ENCODE measurements around the gene POLRMT. TPM values are rescaled to one million over a fixed set of nuclear protein-coding genes. Genes with fewer than 3 reads are reported as not detected.

The POLRMT gene
- total RNA-seq = 10 to 100 TPM; 23.4 to 38.0 TPM

GRCh38 chr19:633068-633785, at the start of gene POLRMT:
TSS of gene POLRMT (minus strand) at chr19:633537. CDS start at chr19:633512, 25 bp downstream.

GRCh38 chr19:676339-677105, 43.2 kb upstream of the POLRMT start, which contains the start of gene FSTL3:
TSS of gene FSTL3 (plus strand) at chr19:676392. CDS start at chr19:676424, 32 bp downstream.

GRCh38 chr19:662962-663681, 29.8 kb upstream of the POLRMT start, which contains the start of gene RNF126:
TSS of gene RNF126 (minus strand) at chr19:663214. CDS start at chr19:663121, 93 bp downstream.

GRCh38 chr19:639253-640160, 6.2 kb upstream of the POLRMT start, which contains the start of gene FGF22:
TSS of gene FGF22 (plus strand) at chr19:639879. CDS start at chr19:639926, 47 bp downstream.

GRCh38 chr19:589693-590395, 43.5 kb downstream of the POLRMT start, which contains the start of gene HCN2:
TSS of gene HCN2 (plus strand) at chr19:589881. CDS start at chr19:589946, 65 bp downstream.

GRCh38 chr19:572140-572742, 61.1 kb downstream of the POLRMT start, which contains the start of gene BSG:
TSS of gene BSG (plus strand) at chr19:572596. CDS start at chr19:572635, 39 bp downstream.

Other genes starting within 250 kb of the POLRMT start
- not detected for gene C2CD4C, start 224.4 kb downstream of the POLRMT start, total RNA-seq
- gene SHC2, start 172.5 kb downstream of the POLRMT start, total RNA-seq = 1 to 10 TPM in 1 of 2 donors, not detected in 1; 1.0 TPM
- gene MADCAM1, start 137.1 kb downstream of the POLRMT start, total RNA-seq = under 1 TPM; under 0.01 to 0.33 TPM
- 10 to 100 TPM; 31.0 to 31.7 TPM for gene TPGS1, start 126.0 kb downstream of the POLRMT start, total RNA-seq
- gene CDC34, start 101.8 kb downstream of the POLRMT start, total RNA-seq = 10 to 100 TPM; 34.4 to 60.3 TPM
- gene GZMM, start 89.5 kb downstream of the POLRMT start, total RNA-seq = not detected
- 100 to 1,000 TPM; 294 to 345 TPM for gene BSG, start 60.9 kb downstream of the POLRMT start, total RNA-seq
- gene HCN2, start 43.7 kb downstream of the POLRMT start, total RNA-seq = under 1 TPM; 0.67 to 0.69 TPM
- gene FGF22, start 6.3 kb upstream of the POLRMT start, total RNA-seq = not detected
- gene RNF126, start 29.7 kb upstream of the POLRMT start, total RNA-seq = 10 to 100 TPM; 53.3 to 78.6 TPM
- gene FSTL3, start 42.9 kb upstream of the POLRMT start, total RNA-seq = 10 to 100 TPM; 18.6 to 54.0 TPM
- gene PRSS57, start 61.9 kb upstream of the POLRMT start, total RNA-seq = not detected
- gene PALM, start 75.4 kb upstream of the POLRMT start, total RNA-seq = 10 to 100 TPM in 1 of 2 donors, 1 to 10 TPM in 1; 6.0 to 10.3 TPM
- gene MISP, start 117.6 kb upstream of the POLRMT start, total RNA-seq = not detected
- gene PTBP1, start 163.9 kb upstream of the POLRMT start, total RNA-seq = 100 to 1,000 TPM; 124 to 198 TPM
- gene PLPPR3, start 188.4 kb upstream of the POLRMT start, total RNA-seq = under 1 TPM in 1 of 2 donors, not detected in 1; 0.33 TPM
- gene AZU1, start 194.3 kb upstream of the POLRMT start, total RNA-seq = not detected
- gene PRTN3, start 207.5 kb upstream of the POLRMT start, total RNA-seq = not detected
- not detected for gene ELANE, start 218.8 kb upstream of the POLRMT start, total RNA-seq
- gene CFD, start 226.1 kb upstream of the POLRMT start, total RNA-seq = under 1 TPM in 1 of 2 donors, not detected in 1; 1.00 TPM